HG03175 (cell line): ENCODE results near the gene VAC14.

Experiments used
- ATAC-seq: cut with Tn5 transposase; IDR thresholded peaks from one replicate; pipeline ENCODE4 v1.9.1; 2021; ENCODE audit warnings: mild to moderate bottlenecking, moderate library complexity; ENCODE audit not compliant: unreplicated experiment

VAC14 gene

DNA sequence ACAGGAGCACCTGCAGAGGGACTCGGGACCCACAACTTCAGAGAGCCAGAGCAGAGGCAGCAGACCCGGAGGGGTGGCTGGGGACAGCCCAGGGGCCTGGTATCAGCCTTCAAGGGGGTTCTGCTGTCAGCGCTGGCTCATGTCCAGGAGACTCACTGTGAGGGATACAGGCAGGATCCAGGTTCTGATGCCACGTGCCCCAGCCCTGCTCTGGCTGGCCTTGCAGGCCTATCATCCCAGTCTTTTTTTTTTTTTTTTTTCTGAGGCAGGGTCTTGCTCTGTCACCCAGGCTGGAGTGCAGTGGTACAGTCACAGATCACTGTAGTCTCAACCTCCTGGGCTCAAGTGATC is 106.1 kb downstream of the VAC14 start:
- ATAC-seq = no peak

DNA sequence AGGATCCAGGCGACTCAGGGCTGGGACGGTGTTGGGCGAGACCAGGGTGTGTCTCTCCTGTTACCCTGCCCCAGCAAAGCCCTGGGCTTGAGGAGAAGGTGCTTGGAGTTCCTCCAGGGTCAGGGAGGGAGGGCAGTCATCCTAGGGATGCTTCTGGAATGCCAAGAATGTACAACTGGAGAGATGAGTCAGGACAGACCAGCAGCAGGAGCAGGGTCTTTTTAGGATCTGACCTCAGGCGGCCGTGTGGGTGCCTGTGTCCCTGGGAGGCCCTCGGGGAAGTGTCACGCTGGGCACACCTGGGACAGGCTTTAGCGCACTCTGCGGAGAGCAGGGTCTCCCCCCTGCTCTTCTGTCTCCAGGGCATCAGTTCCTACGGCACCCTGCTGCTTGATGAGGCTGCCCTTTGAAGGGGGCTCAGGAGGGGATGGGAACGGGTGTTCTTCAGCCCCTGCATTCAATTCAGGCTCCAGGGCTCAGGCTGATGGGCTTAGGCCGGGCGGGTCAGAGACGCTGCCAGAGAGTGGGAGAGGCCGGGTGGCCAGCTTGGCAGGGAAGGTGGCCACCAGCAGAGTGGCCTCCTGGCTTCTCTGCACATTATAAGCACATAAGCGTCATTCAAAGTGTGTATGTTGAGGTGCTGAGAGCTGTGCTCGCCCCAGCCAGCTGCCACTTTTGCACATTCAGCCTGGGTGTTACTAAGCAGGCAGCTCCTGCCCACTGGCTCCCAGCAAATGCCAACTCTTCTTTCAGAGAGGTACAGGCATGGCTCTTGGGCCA is 106.7 kb downstream of the VAC14 start:
- no peak for ATAC-seq

DNA sequence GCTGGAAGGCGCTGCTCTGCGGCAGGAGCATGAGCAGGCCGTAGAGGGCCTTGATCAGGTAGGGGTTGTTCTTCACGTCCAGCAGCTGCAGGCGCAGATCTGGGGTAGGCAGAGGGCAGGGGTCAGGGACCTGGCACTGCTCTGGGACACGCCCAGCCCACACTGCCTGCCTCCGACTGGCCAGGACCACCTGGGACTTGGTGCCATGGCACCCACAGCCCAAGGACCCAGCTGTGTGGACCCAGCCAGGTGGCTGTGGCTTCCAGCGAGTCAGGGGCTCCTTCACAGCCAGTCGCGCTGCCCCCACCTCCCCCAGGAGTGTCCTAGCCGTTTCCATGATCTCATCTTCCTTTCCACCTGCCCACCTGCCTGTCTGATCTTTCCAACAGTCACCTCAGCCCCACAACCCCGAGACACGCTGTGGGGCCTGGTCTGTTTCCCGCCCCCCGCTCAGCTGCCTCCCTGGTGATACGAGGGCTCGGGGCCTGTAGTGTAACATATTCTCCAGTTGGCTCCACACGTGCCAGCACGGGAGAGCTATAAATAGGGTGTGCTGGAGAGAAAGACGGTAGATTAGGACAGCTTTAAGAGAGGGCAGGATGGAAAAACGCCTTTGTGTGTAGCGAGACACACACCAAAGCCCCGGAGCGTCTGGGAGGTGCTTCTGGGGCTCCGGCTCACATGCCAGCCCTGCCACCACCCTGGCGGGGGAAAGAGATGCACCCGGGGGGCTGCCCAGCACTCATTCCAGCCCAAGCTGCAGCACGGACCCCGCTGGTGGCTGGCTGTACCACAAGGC is 107.9 kb downstream of the VAC14 start:
- no peak for ATAC-seq

DNA sequence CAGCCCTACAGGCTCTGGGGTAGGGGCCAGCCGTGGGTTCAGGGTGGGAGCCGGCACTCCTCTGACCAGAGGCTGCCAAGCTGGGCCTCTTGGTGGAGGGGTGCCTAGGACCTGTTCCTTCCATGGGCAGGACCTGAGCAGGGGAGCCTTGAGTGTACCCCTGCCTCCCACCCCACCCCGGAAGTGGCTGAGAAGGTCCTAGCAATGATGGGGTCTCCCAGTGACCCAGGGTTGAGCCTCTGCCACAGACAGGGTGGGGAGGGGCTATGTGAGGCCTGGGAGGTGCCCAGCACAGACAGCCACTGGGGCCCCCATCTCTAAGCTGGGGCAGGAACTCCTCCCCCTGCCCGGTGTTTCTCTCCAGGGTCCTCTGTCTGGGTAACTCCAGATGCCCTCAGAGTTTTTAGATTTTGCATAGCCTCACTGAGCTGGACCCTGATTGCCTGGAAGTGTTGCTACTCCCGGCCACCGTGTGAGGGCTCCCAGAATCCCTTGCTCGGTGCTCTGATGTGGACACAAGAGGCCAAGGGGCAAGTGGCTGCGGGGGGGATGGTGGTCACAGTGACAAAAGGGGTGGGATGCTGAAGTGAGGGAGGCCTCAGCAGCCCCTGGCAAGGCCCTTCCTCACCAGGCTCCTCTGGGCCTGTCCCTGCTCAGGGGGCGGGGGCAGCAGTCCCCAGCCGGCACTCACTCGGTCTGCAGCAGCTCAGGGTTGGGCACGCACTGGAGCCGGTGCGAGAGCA is 108.7 kb downstream of the VAC14 start:
- ATAC-seq = no peak

DNA sequence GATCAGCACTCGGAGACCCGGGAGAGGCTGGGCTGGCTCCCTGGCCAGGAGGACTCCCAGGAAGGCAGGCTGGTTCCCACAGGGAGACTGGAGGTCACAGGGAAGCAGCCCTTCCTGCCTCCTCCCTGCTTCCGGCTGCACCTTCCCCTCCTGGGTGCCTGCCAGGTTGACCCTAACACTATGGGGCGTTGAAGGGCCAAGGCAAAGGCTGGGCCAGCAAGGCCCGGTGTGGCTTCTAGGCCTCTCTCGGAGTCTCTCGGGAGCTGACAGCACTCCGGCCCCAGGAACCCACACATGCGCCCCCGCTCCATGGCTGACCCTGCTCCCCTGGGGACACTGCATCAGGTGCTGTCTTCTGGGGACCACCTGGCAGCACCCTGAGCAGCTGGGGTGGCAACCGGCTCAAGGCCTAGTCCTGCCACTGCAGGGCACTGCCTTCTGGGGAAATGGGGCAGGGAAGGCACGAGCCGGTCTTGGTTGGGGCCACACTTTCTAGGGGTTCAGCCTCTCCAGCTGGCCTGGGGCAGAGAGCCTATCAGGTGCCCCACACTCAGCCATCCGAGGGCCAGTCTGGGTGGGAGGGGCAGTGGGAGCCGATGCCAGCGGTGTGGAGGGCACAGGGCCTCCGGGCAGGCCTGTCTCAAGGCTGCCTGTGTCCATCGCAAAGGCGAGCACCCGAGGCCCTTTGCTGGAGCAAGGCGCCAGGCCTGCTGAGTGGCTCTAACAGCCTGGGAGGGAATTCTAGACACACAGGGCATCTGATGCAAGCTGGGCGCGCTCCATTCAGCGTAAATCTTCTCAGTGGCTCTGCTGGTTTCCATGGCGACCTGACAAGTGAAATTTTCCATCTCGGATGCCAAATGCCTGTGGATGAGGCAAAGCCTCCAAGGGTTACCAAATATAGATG is 109.5 kb downstream of the VAC14 start:
- ATAC-seq = no peak

DNA sequence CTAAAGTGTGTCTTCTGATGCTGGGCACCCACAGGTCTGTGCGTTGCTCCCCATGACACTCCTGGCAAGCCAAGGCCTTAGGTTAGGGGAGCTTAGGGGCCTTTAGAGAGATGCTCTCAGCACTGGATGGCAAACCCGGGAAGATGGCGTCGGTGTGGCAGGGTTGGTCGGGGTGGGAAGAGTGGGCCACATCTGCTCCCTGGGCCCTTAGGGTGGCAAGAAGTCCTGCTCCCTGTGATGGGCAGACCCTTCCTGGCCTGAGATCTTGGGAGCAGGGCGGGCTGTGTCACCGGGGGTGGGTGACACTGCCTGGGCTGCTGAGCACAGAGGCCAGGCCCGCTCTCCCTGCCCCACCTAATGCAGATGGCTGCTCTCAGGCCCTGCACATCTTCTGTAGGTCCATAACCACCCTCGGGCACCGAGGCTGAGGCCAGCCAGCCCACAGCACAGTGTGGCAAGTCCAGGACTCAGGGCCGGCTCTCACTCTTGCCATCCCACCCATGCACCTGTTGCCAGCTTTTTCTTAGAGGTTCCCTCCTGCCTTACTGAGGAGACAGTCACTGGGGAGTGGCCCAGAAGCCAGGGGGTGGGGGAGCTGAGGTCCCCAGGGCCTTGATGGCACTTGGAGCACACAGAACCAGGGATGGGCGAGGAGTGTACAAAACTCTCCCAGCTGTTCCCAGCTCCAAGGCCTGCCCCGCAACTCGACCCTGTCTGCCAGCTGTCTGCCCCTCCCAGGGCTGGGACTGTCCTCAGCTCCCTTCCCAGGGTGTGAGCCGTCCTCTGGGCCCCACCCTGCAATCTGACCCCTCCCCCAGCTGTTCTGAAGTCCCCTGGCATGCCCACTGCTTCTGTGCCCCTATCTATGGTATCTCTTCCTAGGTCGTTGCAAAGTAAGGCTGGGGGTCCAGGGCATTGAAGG is 110.7 kb downstream of the VAC14 start:
- ATAC-seq = no peak

DNA sequence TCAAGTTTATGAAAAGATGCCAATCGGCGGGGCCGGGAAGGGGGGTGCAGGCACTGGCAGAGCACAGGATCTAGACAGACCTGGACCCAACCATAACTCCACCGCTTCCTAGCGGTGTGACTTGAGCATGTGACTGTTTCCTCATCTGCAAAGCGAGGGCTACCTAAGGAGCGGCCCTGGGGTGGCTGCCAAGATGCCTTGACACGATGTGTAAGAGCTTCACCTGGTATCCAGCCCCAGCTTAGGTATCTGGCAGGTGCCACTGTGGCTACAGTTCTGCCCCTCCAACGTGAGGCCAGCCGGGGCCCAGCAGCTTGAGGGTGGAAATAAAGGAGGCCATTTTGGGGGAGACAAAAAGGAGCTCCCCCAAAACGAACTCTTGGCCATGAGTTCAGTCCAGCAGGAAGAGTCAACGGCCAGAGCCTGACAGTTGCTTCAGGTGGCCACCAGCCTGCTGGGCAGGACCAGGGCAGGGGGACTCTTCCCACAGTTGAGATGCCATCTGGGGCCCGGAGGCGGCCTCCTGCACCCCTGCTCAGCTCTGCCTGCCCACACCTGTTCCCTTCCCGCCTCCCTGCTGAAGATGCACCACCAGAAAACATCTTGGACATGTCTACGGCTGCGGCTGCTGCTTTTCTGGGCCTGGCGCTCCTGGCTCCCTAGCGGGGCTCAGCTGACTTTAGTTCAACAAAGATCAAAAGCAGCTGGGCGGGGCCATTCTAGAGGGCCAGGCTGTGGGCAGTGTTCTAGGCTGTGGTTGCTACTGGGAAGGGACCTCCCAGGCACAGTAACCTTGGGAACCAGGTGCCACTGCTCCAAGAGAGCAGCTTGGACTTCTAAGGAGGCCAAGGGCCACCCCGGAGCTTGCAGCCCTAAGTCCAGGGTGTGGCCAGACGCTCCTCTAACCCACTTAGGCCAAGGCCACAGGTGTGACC is 111.7 kb downstream of the VAC14 start:
- ATAC-seq = no peak

DNA sequence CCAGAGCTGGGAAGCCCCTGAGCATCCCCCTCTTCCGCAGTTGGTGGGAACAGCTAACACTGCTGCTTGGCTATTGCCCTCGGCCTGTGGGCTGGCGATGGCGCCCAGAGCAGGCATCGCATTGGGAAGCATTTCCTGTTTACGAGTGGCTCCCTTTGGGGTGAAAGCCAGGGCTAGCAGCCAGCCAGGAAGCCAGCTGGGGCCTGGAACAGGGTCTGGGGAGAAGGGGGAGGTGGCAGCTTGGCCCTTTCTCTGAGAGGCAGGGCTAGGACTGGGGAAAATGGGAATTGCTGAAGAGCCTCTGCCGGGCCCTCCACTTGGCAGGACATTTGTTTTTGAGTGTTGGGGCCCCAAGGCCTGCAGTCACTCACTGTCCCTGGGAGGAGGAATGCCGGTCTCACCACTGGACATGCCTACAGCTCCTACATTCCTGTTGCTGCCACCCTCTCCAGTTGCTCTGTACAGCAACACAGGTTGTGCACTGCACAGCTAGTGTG is 112.7 kb downstream of the VAC14 start:
- ATAC-seq = no peak

DNA sequence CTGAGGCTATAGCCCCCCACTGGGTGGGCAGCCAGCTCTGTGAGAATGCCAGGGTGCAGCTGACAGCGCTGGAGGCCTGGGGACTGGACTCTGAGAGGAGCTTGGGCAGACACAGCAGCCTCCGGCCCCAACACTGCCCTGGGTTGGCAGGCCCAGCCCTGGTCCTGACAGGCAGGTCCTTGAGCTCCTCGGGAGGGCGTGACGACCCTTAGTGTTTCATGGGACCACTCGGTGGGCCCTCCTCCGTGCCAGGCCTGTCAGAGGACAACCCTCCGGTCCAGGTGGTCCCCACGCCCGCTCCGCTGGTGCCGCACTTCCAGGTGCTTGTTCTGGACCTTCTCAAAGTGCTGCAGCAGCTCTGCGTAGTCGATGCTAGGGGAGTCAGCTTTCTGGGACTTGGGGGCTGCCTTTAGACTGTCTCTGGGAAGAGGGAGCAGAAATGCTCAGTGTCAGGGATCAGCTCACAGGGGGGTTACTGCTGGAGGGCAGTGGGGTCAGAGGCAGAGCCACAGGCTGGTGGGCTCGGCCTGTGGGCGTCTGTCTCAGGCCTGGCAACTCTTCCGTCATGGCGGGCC is 113.2 kb downstream of the VAC14 start:
- ATAC-seq = no peak

DNA sequence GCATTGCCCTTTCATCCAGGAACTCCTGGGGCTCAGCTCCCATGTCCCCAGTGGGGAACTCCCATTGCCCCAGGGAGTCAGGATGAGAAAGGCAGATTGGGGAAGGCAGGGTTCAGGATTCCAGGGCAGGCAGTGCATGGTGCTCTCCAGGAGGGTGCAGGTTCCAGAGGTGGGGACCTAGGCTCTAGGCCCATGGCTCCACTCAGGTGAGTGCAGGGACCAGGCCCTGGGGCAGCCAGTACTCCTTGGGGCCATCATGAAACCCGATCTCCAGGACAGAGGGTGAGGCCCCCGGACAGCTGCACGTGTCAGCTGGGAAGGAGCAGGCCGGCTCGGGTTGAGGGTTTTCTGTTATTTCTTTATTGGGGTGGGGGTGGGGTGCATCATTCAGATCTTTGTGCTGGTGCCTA is 113.9 kb downstream of the VAC14 start:
- ATAC-seq = no peak

DNA sequence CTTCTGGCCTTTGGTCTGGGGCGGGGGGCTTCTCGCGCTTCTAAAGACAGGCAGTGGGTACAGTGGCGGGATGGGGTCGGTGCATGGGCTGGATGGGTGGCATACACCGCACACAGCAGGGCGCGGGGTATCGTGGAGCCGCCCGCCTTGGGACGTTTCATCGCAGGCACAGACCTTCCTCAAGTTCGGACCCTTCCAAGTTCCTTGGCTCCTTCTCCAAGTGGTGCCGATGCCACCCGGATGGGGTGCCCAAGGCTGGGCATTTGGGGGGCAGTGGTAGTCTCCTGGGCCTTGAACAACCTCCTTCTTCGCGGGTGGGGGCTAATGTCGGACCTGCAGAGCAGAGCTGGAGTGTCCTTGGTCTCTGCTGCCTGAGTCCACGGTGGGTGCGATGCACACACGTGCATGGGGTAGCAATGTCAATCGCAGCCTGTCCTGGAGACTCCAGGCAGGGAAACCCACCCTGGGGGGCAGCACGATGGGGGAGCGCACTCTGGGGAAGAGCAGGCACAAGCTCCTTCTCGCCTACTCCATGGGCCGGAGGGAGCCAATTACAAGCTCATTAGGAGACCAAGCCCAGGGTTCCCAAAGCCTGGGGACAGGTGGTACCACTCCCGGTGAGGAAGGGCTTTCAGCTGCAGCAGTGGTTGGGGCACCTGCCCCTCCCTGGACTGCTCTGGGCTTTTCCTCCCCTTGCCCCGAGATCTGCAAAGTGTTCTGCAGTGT is 114.4 kb downstream of the VAC14 start:
- no peak for ATAC-seq

DNA sequence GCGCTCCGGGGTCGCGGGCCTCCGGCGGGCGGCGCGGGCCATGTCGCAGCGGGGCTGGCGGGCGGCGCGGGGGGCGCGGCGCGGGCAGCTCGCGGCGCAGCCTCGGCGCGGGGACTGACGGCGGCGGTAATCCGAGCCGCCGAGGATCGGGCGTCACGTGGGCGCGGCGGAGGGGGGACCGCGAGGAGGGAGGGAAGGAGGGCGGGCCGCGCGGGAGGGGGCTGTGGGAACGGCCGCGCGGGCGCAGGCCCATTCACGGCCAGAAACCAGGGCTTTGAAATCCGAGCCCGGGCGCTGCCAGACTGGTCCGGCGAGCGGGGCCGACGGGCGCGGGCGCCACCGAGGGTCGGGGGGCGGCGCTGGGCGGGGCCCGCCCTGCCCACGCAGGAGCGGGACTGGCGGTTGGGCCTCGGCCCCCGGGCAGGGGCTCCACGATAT is 115.0 kb downstream of the VAC14 start, which contains the start of gene MTSS2:
MTSS2 (minus strand) TSS at position 116 of the 438 bp plus-strand sequence. CDS start 262 bp downstream, outside the sequence.
- ATAC-seq = no peak

DNA sequence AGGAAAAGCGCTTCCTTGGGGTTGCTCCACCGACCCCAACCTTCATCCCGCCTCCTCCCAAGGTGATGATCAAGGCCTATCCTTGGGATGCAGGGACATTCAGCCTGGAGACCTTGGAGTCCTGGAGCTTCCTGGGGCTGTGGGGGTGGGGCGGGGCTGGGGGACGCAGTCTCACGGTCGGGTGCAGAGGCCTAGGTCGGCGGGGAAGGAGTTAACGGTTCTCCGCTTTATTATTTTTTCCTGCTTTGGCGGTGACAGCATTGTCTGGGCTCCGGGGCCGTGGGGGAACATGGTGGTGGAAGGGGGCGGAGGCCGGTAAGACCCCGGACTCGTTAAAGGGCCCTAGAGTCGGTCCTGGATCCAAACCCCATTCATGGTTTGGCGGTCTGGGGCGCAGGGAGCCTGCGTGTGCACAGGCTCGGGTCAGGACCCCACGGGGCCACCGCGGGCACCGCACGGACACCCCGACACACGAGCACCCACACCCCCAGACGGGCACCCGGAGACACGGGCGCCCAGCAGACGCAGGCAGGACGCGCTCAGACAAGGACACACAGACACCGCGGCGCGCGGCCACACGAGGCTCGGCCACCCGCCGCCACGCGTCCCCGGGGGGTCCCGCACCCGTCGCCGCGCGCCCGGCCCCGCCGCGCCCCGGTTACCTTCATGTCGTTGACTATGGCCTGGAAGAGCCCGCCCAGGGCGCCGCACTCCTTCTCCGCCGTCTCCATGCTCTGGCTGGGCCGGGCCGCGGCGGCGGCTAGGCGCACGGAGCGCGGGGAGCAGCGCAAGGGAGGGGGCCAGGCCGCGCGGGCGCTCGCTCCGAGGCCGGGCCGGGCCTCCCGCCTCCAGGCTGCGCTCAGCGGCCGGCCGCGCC is 115.7 kb downstream of the VAC14 start:
- no peak for ATAC-seq

DNA sequence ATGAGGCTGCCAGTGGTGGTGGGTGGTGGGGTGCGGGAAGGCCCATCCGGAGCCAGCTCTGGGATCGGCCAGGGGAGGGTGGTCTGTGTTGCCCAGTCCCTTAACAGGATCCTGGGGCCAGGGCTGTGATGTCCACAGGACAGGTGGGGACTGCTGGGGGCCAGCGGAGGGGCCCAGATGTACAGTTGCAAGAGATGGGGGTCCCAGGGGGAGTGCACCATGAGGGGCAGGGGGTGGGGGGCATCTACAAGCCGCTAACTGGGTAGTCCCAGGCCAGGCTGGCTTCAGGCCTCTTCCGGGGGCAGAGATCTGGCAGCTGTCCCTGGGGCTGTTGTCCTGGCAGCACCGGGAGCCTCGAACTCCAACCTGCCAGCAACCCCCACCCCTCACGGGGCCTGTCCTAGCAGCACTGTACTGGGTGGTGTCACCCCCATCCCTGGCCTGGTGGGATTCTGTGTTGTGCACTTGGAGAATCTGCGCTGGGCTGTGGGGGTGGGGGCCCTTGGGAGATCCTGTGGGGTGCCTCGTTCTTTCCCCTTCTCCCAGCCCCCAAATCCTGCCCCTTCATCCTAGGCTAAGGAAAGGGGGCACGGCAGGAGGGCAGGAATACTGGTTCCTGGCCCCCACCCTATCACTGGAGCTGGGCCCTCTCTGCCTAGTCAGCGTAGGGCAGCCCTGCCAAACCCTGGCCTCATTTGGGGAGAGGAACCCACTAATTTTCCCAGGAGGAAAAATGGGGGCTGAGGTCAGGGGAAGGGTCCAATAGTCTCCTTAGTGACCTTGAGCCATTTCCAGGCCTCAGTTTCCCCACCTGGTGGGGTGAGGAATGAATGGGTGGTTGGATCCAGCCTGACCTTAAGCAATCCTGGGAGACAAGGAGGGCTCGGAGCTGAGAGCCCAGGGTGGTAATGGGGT is 116.6 kb downstream of the VAC14 start:
- no peak for ATAC-seq
